ENCODE results near the gene FRY.

GRCh38 chr13:32105653-32106313 is 74.2 kb downstream of the FRY start:
- TF ChIP-seq CTCF (IDR thresholded peaks at IDR 0.05) = no peak
- TF ChIP-seq POLR2A (IDR thresholded peaks at IDR 0.05) = no peak
